GM12865 (cell line): ENCODE data around the gene KCTD13.
"Not testable (repeated sequence)": the region's sequence is repeated elsewhere in the genome, so short reads cannot be mapped to it uniquely, and the experiment has no call there.

Experiments used
- DNase-seq: peaks from one replicate; pipeline ENCODE4 v3.0.0; 2010; ENCODE audit warnings: low read depth
- H3K4me3 ChIP-seq: 2 replicates; pipeline ENCODE4 v1.5.1; 2011; ENCODE audit warnings: mild to moderate bottlenecking, low read depth, low read length, control low read depth
- TF ChIP-seq, protein P1 (sequence below): IDR thresholded peaks from 2 replicates; pipeline ENCODE4 v1.5.1; 2011; ENCODE audit warnings: low read length, control low read depth, low read depth, inconsistent platforms; ENCODE audit not compliant: insufficient read depth; ENCODE audit errors: missing control alignments

Gene KCTD13

DNA sequence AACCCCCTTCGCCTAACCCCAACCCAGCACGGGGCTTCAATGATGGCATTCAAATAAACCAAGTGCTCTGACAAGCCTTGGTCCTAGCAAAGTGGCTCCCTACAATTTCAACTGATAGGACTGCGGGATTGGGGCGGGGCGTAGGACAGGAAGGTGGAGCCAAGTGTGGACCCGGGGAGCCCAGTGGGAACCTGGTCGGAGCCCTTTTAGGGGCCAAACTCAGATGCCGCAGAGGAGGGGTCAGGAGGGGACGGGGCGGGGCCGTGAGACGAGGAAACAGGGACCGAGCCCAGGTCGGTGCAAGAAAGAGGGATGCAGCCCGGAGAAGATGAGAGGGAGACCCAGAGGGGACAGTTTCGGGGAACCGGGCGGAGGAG, 49.8 kb downstream of the KCTD13 start:
- DNase-seq: no peak
- TF ChIP-seq, protein P1, sequence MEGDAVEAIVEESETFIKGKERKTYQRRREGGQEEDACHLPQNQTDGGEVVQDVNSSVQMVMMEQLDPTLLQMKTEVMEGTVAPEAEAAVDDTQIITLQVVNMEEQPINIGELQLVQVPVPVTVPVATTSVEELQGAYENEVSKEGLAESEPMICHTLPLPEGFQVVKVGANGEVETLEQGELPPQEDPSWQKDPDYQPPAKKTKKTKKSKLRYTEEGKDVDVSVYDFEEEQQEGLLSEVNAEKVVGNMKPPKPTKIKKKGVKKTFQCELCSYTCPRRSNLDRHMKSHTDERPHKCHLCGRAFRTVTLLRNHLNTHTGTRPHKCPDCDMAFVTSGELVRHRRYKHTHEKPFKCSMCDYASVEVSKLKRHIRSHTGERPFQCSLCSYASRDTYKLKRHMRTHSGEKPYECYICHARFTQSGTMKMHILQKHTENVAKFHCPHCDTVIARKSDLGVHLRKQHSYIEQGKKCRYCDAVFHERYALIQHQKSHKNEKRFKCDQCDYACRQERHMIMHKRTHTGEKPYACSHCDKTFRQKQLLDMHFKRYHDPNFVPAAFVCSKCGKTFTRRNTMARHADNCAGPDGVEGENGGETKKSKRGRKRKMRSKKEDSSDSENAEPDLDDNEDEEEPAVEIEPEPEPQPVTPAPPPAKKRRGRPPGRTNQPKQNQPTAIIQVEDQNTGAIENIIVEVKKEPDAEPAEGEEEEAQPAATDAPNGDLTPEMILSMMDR: no peak
- no peak overlapping the region for H3K4me3 ChIP-seq

DNA sequence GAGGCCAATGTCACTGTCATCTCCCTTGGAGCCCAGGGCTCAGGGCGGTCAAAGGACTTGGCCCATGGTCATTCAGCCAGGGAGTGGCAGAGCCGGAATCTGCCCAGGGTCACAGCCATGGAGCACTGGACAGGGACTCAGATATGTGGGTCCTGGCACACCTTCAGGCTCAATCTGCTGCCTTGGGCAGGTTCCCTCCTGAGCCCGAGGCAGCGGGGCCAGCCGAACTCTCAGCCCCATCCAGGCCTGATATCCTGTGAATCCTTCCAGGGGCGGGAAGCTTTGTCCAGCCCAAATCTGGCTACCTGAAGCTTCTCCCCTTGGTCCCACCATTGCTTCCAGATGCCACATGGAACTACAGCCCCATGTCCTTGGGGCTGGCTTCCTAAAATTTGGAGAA, 50.8 kb downstream of the KCTD13 start:
- H3K4me3 ChIP-seq: no peak overlapping the region
- no peak for DNase-seq
- TF ChIP-seq, protein P1: no peak

DNA sequence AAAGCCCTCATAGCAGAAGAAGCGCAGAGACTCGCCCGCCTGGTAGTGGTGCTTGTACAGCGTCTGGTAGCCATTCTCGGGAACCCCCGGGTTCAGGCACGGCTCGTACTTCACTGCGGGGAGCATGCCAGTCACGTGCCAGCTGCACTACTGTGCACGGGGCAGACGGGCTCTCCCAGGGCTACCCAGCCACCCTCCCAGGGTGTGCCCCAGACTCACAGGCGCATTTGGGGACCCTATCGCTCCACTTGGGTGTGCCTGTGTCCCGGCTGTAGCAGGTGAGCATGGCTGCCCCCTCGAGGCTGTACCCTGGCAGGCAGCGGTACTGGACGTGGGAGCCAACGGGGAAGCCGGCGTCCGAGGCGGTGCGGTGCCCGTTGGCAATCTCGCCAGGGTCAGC, 52.7 kb downstream of the KCTD13 start:
- H3K4me3 ChIP-seq: no peak overlapping the region
- DNase-seq: no peak
- TF ChIP-seq, protein P1: no peak

DNA sequence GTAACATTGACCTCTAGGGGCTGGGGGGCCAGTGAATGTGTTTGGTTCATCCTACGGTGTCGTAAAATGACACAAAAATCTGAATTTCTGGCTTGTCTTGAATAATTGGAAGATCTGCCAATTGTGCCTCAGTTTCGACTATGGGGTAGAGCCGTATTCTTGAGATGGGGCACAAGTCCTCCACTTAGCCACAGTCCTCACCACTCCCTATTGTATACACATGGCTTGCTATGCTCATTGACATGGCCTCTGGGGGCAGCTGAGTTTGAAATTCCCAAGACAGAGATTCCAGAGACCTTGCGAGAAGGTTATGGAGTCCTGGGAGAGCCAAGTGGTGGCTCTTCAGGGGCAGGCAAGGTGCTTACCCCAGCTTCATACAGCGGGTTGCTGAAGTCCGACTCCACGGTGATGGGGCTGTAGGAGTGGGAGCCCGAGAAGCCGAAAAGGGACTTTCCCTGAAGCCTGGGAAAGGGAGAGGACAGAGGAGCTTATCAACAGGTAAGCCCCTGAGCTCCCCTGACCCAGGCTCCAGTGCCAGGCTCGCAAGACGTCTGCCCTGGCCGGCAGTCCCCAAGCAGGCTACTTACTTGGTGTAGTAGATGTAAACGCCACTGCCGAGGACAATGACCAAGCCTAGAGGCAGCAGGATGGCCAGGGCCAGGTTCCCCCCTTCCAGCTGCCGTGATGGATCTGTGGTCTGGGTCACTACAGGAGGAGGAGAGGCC, 54.0 kb downstream of the KCTD13 start:
- no peak overlapping the region for H3K4me3 ChIP-seq
- no peak for DNase-seq
- TF ChIP-seq, protein P1: no peak

DNA sequence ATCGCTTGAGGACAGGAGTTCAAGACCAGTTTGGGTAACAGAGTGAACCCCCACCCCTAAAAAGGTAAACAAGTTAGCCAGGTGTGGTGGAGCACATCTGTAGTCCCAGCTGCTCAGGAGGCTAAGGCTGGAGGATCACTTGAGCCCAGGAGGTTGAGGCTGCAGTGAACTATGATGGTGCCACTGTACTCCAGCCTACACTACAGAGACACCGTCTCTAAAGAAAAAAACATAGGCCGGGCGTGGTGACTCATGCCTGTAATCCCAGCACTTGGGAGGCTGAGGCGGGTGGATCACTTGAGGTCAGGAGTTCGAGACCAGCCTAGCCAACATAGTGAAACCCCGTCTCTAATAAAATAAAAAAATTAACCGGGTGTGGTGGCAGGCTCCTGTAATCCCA, 57.0 kb downstream of the KCTD13 start:
- DNase-seq, H3K4me3 ChIP-seq: not testable (repeated sequence)

DNA sequence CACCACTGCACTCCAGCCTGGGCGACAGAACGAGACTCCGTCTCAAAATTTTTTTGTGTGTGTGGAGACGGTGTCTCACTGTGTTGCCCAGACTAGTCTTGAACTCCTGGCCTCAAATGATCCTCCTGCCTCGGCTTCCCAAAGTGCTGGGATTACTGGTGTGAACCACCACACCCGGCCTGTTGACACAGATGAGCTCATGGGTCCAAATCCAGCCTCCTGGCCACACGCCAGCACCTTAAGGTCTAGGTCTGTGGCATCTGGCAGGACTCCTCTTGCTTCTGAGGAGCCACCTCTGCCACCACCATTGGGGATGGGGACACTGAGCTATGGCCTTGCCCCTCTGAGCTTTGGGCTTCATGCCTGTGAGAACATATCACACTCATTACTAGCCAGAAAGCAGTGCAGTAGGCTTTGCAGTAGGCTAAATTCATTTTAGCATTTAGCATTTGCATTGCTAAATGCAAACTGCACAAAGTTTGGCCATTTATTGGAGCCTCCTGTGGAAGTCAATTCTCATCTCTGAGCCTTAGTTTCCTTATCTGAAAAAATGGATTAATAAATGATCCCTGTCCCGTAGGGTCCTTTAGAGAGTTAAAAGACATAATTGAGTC, 57.5 kb downstream of the KCTD13 start:
- H3K4me3 ChIP-seq: no peak overlapping the region
- no peak for DNase-seq
- TF ChIP-seq, protein P1: no peak

DNA sequence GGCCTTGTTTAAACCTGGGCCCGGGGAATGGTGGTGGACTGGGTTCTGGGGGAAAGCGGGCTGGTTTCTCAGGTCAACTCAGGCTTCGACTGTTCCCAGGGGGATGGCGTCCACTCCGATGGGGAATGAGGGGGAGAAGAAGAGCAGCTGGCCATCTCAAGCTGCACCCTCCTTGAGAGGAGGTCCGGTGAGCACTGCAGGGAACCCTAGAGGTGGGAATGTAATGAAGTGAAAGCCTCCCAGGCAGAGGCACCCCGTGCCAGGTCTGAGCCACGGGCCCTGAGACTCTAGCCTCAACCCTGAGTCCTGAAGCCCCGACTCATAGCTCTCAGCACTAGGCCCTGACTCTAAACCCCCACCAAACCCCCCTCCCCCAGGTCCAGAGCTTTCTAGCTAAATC, 61.8 kb downstream of the KCTD13 start:
- H3K4me3 ChIP-seq: no peak overlapping the region
- TF ChIP-seq, protein P1: no peak
- DNase-seq: no peak

DNA sequence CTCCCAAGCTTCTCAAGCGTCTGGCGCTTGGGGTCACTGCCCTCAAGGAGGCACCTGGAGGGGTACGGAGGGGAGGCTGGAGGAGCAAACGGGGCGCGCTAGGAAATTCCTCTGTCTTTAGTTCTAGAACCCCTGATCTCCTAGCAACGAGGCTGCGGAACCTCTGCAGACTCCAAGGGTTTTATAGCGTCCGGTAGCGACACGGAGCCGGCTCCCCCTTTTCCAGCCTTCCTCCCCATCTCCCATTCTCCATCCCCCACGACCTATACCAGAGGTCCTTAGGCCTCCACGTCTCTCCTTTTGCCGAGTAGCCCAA, 62.4 kb downstream of the KCTD13 start:
- H3K4me3 ChIP-seq: no peak overlapping the region
- DNase-seq: no peak
- TF ChIP-seq, protein P1: no peak
